NB4 (cell line): ENCODE results near the gene BACH1.

Experiments used
- CTCF ChIP-seq: IDR thresholded peaks from one replicate; pipeline ENCODE4 v1.5.1; 2012; ENCODE audit warnings: low read depth, low read length
- MYC ChIP-seq: IDR thresholded peaks from 2 replicates; pipeline ENCODE4 v1.6.1; 2011; ENCODE audit warnings: low read depth, low read length
- POLR2A ChIP-seq: IDR thresholded peaks from 2 replicates; pipeline ENCODE4 v1.6.1; 2011; ENCODE audit warnings: mild to moderate bottlenecking; ENCODE audit not compliant: insufficient read length; ENCODE audit errors: extremely low read depth

- TF ChIP-seq CTCF (no peak), POLR2A (no peak), MYC (no peak)
These were observed 24.5 kb downstream of the BACH1 start for GRCh38 chr21:29323189-29323588.
